Measurements from ENCODE around the gene ALDH1L1.

ALDH1L1 gene

GRCh38 chr3:126134219-126134975, 46.0 kb downstream of the ALDH1L1 start:
- TF ChIP-seq, protein P1, sequence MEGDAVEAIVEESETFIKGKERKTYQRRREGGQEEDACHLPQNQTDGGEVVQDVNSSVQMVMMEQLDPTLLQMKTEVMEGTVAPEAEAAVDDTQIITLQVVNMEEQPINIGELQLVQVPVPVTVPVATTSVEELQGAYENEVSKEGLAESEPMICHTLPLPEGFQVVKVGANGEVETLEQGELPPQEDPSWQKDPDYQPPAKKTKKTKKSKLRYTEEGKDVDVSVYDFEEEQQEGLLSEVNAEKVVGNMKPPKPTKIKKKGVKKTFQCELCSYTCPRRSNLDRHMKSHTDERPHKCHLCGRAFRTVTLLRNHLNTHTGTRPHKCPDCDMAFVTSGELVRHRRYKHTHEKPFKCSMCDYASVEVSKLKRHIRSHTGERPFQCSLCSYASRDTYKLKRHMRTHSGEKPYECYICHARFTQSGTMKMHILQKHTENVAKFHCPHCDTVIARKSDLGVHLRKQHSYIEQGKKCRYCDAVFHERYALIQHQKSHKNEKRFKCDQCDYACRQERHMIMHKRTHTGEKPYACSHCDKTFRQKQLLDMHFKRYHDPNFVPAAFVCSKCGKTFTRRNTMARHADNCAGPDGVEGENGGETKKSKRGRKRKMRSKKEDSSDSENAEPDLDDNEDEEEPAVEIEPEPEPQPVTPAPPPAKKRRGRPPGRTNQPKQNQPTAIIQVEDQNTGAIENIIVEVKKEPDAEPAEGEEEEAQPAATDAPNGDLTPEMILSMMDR (IDR thresholded peaks at IDR 0.05; ENCODE audit: insufficient read depth, low read length, missing control alignments): peak; percentile 83
- DNase-seq (ENCODE audit: low read depth, low spot score): no peak
- CTCF ChIA-PET: interaction anchor here (0.7 to 5.3 kb wide), 56 partner anchors 10 to 1413 kb away, joined by 3 to 74 read pairs (median 4); partner anchors contain the start of genes CFAP100, KLF15 and ZXDC
- POLR2A ChIA-PET: no interaction called here
- H3K4me3 ChIP-seq (ENCODE audit: low read depth, low read length): no peak overlapping the region

GRCh38 chr3:126133606-126134005, 46.8 kb downstream of the ALDH1L1 start:
- TF ChIP-seq, protein P1 (IDR thresholded peaks at IDR 0.05; ENCODE audit: insufficient read depth, low read length, missing control alignments): no peak
- no peak overlapping the region for H3K4me3 ChIP-seq (ENCODE audit: low read depth, low read length)
- CTCF ChIA-PET: interaction anchor here (0.7 to 5.3 kb wide), 51 partner anchors 9 to 1414 kb away, joined by 3 to 74 read pairs (median 5); partner anchors contain the start of genes CFAP100, KLF15 and ZXDC
- DNase-seq (ENCODE audit: low read depth, low spot score): no peak
- POLR2A ChIA-PET: no interaction called here

- ChIA-PET POLR2A (no interaction called here), CTCF (interaction anchor here (0.8 to 5.3 kb wide), 42 partner anchors 8 to 1415 kb away, joined by 3 to 74 read pairs (median 5); partner anchors contain the start of genes CFAP100 and ZXDC)
- no peak overlapping the region for H3K4me3 ChIP-seq (ENCODE audit: low read depth, low read length)
- TF ChIP-seq, protein P1 (IDR thresholded peaks at IDR 0.05; ENCODE audit: insufficient read depth, low read length, missing control alignments): peak; percentile 35
- no peak for DNase-seq (ENCODE audit: low read depth, low spot score)
Measured at GRCh38 chr3:126132751-126133511, 47.5 kb downstream of the ALDH1L1 start.

GRCh38 chr3:126131881-126132750, 48.3 kb downstream of the ALDH1L1 start:
- ChIA-PET CTCF (interaction anchor here (0.8 to 5.3 kb wide), 21 partner anchors 7 to 1413 kb away, joined by 3 to 74 read pairs (median 5); partner anchors contain the start of gene CFAP100), POLR2A (no interaction called here)
- TF ChIP-seq, protein P1 (IDR thresholded peaks at IDR 0.05; ENCODE audit: insufficient read depth, low read length, missing control alignments): no peak
- DNase-seq (ENCODE audit: low read depth, low spot score): no peak
- H3K4me3 ChIP-seq (ENCODE audit: low read depth, low read length): no peak overlapping the region

GRCh38 chr3:126130981-126131745, 49.2 kb downstream of the ALDH1L1 start:
- no peak overlapping the region for H3K4me3 ChIP-seq (ENCODE audit: low read depth, low read length)
- CTCF ChIA-PET: interaction anchor here (1.6 to 5.3 kb wide), 5 partner anchors 16 to 263 kb away, joined by 3 to 74 read pairs (median 52); partner anchors contain the start of gene CFAP100
- no peak for DNase-seq (ENCODE audit: low read depth, low spot score)
- TF ChIP-seq, protein P1 (IDR thresholded peaks at IDR 0.05; ENCODE audit: insufficient read depth, low read length, missing control alignments): no peak
- POLR2A ChIA-PET: no interaction called here
